ENCODE results near the gene NPAP1. TPM values are rescaled to one million over a fixed set of nuclear protein-coding genes. Genes with fewer than 3 reads are reported as not detected.

Gene NPAP1
- total RNA-seq, 3 donors from 2014 or later (not counting 1 experiment from before 2014, with no cell fraction given): not detected

DNA sequence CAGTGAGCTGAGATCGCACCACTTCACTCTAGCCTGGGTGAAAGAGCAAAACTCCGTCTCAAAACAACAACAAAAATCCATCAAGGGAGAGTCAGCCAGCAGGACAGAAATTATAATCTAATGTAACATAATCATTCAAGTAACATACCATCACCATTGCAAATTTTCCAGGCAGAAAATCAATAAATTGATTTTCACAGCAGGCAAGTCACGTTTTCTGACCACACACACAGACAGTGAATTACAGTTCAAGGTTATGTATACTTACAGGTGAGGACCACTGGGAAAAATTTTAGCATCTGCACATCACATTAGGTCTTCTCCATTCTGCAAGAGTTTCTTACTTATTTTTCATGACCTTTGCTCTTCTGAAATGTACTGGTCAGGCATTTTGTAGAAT, 29.9 kb upstream of the NPAP1 start:
- no peak for DNase-seq

GRCh38 chr15:24659622-24660021, 16.0 kb upstream of the NPAP1 start:
- Mint-ChIP-seq H3K4me3 (no peak overlapping the region), H3K9me3 (peaks cover 9 to 23% of the 10 kb centered on the region in 2 donors), H3K27me3 (ENCODE audit: low read depth in 2 of 2) (no peaks in the 10 kb centered on the region), H3K4me1 (no peaks in the 10 kb centered on the region), H3K27ac (no peak overlapping the region), H3K36me3 (no peaks in the 10 kb centered on the region)
- Histone ChIP-seq H3K9me3 (ENCODE audit: control insufficient read depth, insufficient read depth, low read length) (peaks cover 6% of the 10 kb centered on the region), H3K4me1 (ENCODE audit: control insufficient read depth, insufficient read depth, low read length) (no peaks in the 10 kb centered on the region), H3K36me3 (ENCODE audit: control insufficient read depth, insufficient read depth, low read length) (no peaks in the 10 kb centered on the region), H3K4me3 (ENCODE audit: low read length) (no peak overlapping the region), H3K27ac (ENCODE audit: low read length) (no peak overlapping the region), H3K27me3 (ENCODE audit: control insufficient read depth, insufficient read depth, low read length) (no peaks in the 10 kb centered on the region)
- TF ChIP-seq, protein P1, sequence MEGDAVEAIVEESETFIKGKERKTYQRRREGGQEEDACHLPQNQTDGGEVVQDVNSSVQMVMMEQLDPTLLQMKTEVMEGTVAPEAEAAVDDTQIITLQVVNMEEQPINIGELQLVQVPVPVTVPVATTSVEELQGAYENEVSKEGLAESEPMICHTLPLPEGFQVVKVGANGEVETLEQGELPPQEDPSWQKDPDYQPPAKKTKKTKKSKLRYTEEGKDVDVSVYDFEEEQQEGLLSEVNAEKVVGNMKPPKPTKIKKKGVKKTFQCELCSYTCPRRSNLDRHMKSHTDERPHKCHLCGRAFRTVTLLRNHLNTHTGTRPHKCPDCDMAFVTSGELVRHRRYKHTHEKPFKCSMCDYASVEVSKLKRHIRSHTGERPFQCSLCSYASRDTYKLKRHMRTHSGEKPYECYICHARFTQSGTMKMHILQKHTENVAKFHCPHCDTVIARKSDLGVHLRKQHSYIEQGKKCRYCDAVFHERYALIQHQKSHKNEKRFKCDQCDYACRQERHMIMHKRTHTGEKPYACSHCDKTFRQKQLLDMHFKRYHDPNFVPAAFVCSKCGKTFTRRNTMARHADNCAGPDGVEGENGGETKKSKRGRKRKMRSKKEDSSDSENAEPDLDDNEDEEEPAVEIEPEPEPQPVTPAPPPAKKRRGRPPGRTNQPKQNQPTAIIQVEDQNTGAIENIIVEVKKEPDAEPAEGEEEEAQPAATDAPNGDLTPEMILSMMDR (IDR thresholded peaks at IDR 0.05): no peak
- ATAC-seq (no peak), DNase-seq (no peak)
- 61% methylated on average over 5 of the region's 7 CpGs for WGBS (ENCODE audit: insufficient coverage)
- intact Hi-C loops (cut with micrococcal nuclease): no loop called here

More for the DNA sequence above, 29.9 kb upstream of the NPAP1 start:
- WGBS (ENCODE audit: insufficient coverage): 80% methylated on average over 3 of the region's 3 CpGs
- no peaks in the 10 kb centered on the region for H3K4me1 Mint-ChIP-seq
- no peaks in the 10 kb centered on the region for H3K4me1 ChIP-seq (ENCODE audit: control insufficient read depth, insufficient read depth, low read length)
- H3K36me3 Mint-ChIP-seq: peaks cover 6% of the 10 kb centered on the region
- no peak overlapping the region for H3K4me3 ChIP-seq (ENCODE audit: low read length)
- TF ChIP-seq, protein P1 (IDR thresholded peaks at IDR 0.05): no peak
- no peak for ATAC-seq
- intact Hi-C loops (cut with micrococcal nuclease): no loop called here
- H3K27me3 Mint-ChIP-seq (ENCODE audit: low read depth in 2 of 2): no peaks in the 10 kb centered on the region
- no peaks in the 10 kb centered on the region for H3K36me3 ChIP-seq (ENCODE audit: control insufficient read depth, insufficient read depth, low read length)
- no peaks in the 10 kb centered on the region for H3K9me3 ChIP-seq (ENCODE audit: control insufficient read depth, insufficient read depth, low read length)
- H3K27ac Mint-ChIP-seq: no peak overlapping the region
- H3K4me3 Mint-ChIP-seq: no peak overlapping the region
- no peaks in the 10 kb centered on the region for H3K27me3 ChIP-seq (ENCODE audit: control insufficient read depth, insufficient read depth, low read length)
- peaks cover 14 to 22% of the 10 kb centered on the region in 2 donors for H3K9me3 Mint-ChIP-seq
- H3K27ac ChIP-seq (ENCODE audit: low read length): no peak overlapping the region

DNA sequence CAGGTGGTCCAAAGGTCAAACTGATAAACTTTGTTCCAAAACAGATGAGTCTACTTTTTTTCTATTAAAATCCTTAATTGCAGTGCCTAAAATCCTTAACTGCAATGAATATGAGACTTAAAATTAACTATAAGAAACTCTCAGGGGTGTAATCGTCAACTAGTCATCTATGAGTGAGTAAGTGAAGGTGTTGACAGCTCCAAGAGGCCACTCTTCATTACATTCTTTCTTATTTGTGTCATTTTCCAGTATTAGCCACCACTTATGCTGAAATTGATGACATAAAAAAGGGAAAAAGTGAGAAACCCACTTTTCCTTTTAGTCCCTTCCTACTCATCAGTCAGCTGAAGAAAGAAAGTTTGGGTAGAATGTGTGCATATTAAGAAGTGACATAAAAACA, 12.6 kb upstream of the NPAP1 start:
- Mint-ChIP-seq H3K4me3 (no peak overlapping the region), H3K9me3 (peaks cover 9 to 20% of the 10 kb centered on the region in 2 donors), H3K4me1 (no peaks in the 10 kb centered on the region), H3K27me3 (ENCODE audit: low read depth in 2 of 2) (no peaks in the 10 kb centered on the region), H3K36me3 (no peaks in the 10 kb centered on the region), H3K27ac (no peak overlapping the region)
- DNase-seq (no peak), ATAC-seq (no peak)
- Histone ChIP-seq H3K4me3 (ENCODE audit: low read length) (no peak overlapping the region), H3K27me3 (ENCODE audit: control insufficient read depth, insufficient read depth, low read length) (no peaks in the 10 kb centered on the region), H3K36me3 (ENCODE audit: control insufficient read depth, insufficient read depth, low read length) (no peaks in the 10 kb centered on the region), H3K4me1 (ENCODE audit: control insufficient read depth, insufficient read depth, low read length) (no peaks in the 10 kb centered on the region), H3K9me3 (ENCODE audit: control insufficient read depth, insufficient read depth, low read length) (peaks cover 11% of the 10 kb centered on the region), H3K27ac (ENCODE audit: low read length) (no peak overlapping the region)
- intact Hi-C loops (cut with micrococcal nuclease): no loop called here
- TF ChIP-seq, protein P1 (IDR thresholded peaks at IDR 0.05): no peak
- WGBS (ENCODE audit: insufficient coverage): no CpG with 5 or more reads among the region's 1 CpG

GRCh38 chr15:24676431-24676830, 856 bp downstream of the NPAP1 start:
- Mint-ChIP-seq H3K27ac (no peak overlapping the region), H3K4me3 (no peak overlapping the region), H3K36me3 (peaks cover 7% of the 10 kb centered on the region), H3K9me3 (peaks cover 15 to 17% of the 10 kb centered on the region in 2 donors), H3K4me1 (no peaks in the 10 kb centered on the region), H3K27me3 (ENCODE audit: low read depth in 2 of 2) (no peaks in the 10 kb centered on the region)
- no peak for DNase-seq
- WGBS (ENCODE audit: insufficient coverage): 92% methylated on average over 14 of the region's 14 CpGs
- Histone ChIP-seq H3K9me3 (ENCODE audit: control insufficient read depth, insufficient read depth, low read length) (peaks cover 20% of the 10 kb centered on the region), H3K27ac (ENCODE audit: low read length) (no peak overlapping the region), H3K36me3 (ENCODE audit: control insufficient read depth, insufficient read depth, low read length) (no peaks in the 10 kb centered on the region), H3K4me1 (ENCODE audit: control insufficient read depth, insufficient read depth, low read length) (no peaks in the 10 kb centered on the region), H3K27me3 (ENCODE audit: control insufficient read depth, insufficient read depth, low read length) (no peaks in the 10 kb centered on the region), H3K4me3 (ENCODE audit: low read length) (no peak overlapping the region)
- TF ChIP-seq, protein P1 (IDR thresholded peaks at IDR 0.05): no peak
- ATAC-seq: no peak
- intact Hi-C loops (cut with micrococcal nuclease): no loop called here
